Heart right ventricle (tissue), 16 donors: ENCODE measurements around the gene ACAP3. TPM values are rescaled to one million over a fixed set of nuclear protein-coding genes. Genes with fewer than 3 reads are reported as not detected.
A peak's percentile ranks its signal among the peaks of the same experiment; 100 is the strongest.

Experiments
- ATAC-seq, 8 donors: fragments of 200-7000 bp; cut with Tn5 transposase; one replicate each; pipeline ENCODE4 v1.9.1; 2020; ENCODE audit warnings: mild to moderate bottlenecking in 8 of 8, moderate library complexity in 8 of 8, moderate number of reproducible peaks in 1 of 8
- DNase-seq, 2 donors: peaks; one replicate each; pipeline ENCODE4 v3.0.0-alpha.2; 2020
- H3K27ac ChIP-seq, 10 donors: fragments of 200-600 bp; sonication (generic) in 2 of 10; one replicate each; pipeline versions ENCODE4 v1.5.0 to v1.8.0; 2020 to 2022; ENCODE audit warnings: mild to moderate bottlenecking in 3 of 10
- H3K27me3 ChIP-seq, 7 donors: fragments of 200-600 bp; one replicate each; pipeline ENCODE4 v1.8.0; 2021 to 2022; ENCODE audit warnings: mild to moderate bottlenecking in 2 of 7
- H3K36me3 ChIP-seq, 9 donors: fragments of 200-600 bp; sonication (generic) in 1 of 9; one replicate each; pipeline versions ENCODE4 v1.5.0 to v1.8.0; 2020 to 2022; ENCODE audit warnings: mild to moderate bottlenecking in 2 of 9
- H3K4me1 ChIP-seq, 9 donors: fragments of 200-600 bp; sonication (generic) in 1 of 9; one replicate each; pipeline versions ENCODE4 v1.5.0 to v1.8.0; 2020 to 2022; ENCODE audit warnings: mild to moderate bottlenecking in 4 of 9
- H3K4me3 ChIP-seq, 10 donors: fragments of 200-600 bp; sonication (generic) in 2 of 10; one replicate each; pipeline versions ENCODE4 v1.5.0 to v1.8.0; 2020 to 2022; ENCODE audit warnings: mild to moderate bottlenecking in 7 of 10, moderate library complexity in 2 of 10
- H3K9me3 ChIP-seq, 11 donors: fragments of 200-600 bp in 10 of 11; sonication (generic) in 2 of 11; one replicate each; pipeline versions ENCODE4 v1.5.0 to v1.8.0; 2013 to 2022; ENCODE audit warnings: mild to moderate bottlenecking in 2 of 11, control low read depth in 1 of 11, moderate library complexity in 1 of 11
- WGBS, 2 donors: extraction: QIAGEN DNeasy Blood & Tissue Kit; methylation state at CpG; one replicate each; pipeline ENCODE4 v1.1.7; 2013; ENCODE audit warnings: inconsistent platforms in 1 of 2; 5-methylcytosine and 5-hydroxymethylcytosine counted together
- intact Hi-C, 10 donors: fragments of 100-400 bp; cut with DNase I; formaldehyde crosslinking; loops; one replicate each; pipeline versions ENCODE4 v1.11.1 to v1.14.2; 2022
- polyA plus RNA-seq, 2 donors: library from polyadenylated mRNA; stranded (reverse); fragments of 200-250 nt; gene quantifications; one replicate each; pipeline ENCODE4 v1.2.3, GENCODE V29; 2013
- total RNA-seq, 10 donors: library from RNA; stranded (reverse); fragmentation: NEBNext Ultra II Directional in 3 of 10; extraction: Animal tissue kit (Norgen Biotek cat#: 25700) in 3 of 10; gene quantifications; one replicate each; pipeline versions ENCODE4 v1.2.1 to v1.2.4, GENCODE V29; 2021 to 2023
- TF ChIP-seq, protein P1 (sequence below), 9 donors: fragments of 200-600 bp; sonication (generic) in 2 of 9; IDR thresholded peaks; one replicate each; pipeline versions ENCODE4 v1.5.0 to v1.8.0; 2021 to 2022; ENCODE audit warnings: antibody characterized with exemption in 9 of 9, mild to moderate bottlenecking in 5 of 9, moderate library complexity in 1 of 9
- donor health status: Arrhythmogenic right ventricular cardiomyopathy.
- donor health status: ischemic (EF 13 %, LVEDD 7.1; RV severe dilation, severe dysfunction).
- donor health status: healthy with polysubstance abuse.
- donor health status: DM: no; HTN: yes; CAD: no.
- donor health status: DM: no; HTN: no; CAD: no.
- donor health status: ischemic (EF 25% LVEDD 6.9; RV normal size, moderate dysfunction).
- donor health status: ischemic (EF 25% LVEDD 5.7; RV mildly dilated, moderate dysfunction).
- donor health status: healthy.
- donor health status: DM: yes; HTN: yes; CAD: no.
- donor health status: Ischemic cardiomyopathy.
- donor health status: ischemic (EF 35%, LVEDD 5.7; RV mildly dilated, moderate dysfunction).
- donor health status: nonischemic (EF 11% LVEDD 7.7; RV severe dilation, severe dysfunction).
- donor health status: DM: yes; HTN: yes; CAD: no.
- donor health status: PGD.
- donor health status: ischemic (EF 29% LVEDD 5.4; RV normal size, mild dysfunction).
- donor health status: nonischemic (EF 23%, LVEDD 6.1; RV moderate dilation, normal function).

ACAP3 gene
- total and polyA plus RNA-seq, 12 donors: 22.2 to 152 (median 30.4) TPM

- Histone ChIP-seq H3K36me3 (peaks cover 0 to 19% (median 0%) of the 10 kb centered on the region in 9 donors), H3K27ac (peak overlapping the region in 3 of 10 donors; percentile 20 to 36 (median 34)), H3K9me3 (no peaks in the 10 kb centered on the region), H3K27me3 (peaks cover 0 to 84% (median 57%) of the 10 kb centered on the region in 7 donors), H3K4me1 (peaks cover 14 to 71% (median 50%) of the 10 kb centered on the region in 9 donors), H3K4me3 (peak overlapping the region in 8 of 10 donors; percentile 14 to 69 (median 40))
- peak in 1 of 8 donors; percentile 5 for ATAC-seq
- intact Hi-C loops: loop anchor here in 1 of 10 donors (5.0 kb wide), 1 partner anchor 238 kb away; the partner anchor contains the start of gene C1orf159
- 3 to 8% methylated on average over 44 to 52 of the region's 52 CpGs for WGBS, 2 donors
- peak; percentile 23 to 62 for DNase-seq
- TF ChIP-seq, protein P1, sequence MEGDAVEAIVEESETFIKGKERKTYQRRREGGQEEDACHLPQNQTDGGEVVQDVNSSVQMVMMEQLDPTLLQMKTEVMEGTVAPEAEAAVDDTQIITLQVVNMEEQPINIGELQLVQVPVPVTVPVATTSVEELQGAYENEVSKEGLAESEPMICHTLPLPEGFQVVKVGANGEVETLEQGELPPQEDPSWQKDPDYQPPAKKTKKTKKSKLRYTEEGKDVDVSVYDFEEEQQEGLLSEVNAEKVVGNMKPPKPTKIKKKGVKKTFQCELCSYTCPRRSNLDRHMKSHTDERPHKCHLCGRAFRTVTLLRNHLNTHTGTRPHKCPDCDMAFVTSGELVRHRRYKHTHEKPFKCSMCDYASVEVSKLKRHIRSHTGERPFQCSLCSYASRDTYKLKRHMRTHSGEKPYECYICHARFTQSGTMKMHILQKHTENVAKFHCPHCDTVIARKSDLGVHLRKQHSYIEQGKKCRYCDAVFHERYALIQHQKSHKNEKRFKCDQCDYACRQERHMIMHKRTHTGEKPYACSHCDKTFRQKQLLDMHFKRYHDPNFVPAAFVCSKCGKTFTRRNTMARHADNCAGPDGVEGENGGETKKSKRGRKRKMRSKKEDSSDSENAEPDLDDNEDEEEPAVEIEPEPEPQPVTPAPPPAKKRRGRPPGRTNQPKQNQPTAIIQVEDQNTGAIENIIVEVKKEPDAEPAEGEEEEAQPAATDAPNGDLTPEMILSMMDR (IDR thresholded peaks at IDR 0.05): no peak
These were observed 47.7 kb upstream of the ACAP3 start for GRCh38 chr1:1355416-1355815.

GRCh38 chr1:1354271-1355247 is 46.8 kb upstream of the ACAP3 start:
- DNase-seq: peak in 1 of 2 donors; percentile 20
- WGBS, 2 donors: 25 to 33% methylated on average over 102 to 116 of the region's 116 CpGs
- Histone ChIP-seq H3K9me3 (no peaks in the 10 kb centered on the region), H3K27ac (peak overlapping the region in 2 of 10 donors; percentile 20 to 75), H3K4me3 (peak overlapping the region in 6 of 10 donors; percentile 27 to 69 (median 42)), H3K36me3 (peaks cover 0 to 19% (median 0%) of the 10 kb centered on the region in 9 donors), H3K27me3 (peaks cover 0 to 75% (median 57%) of the 10 kb centered on the region in 7 donors), H3K4me1 (peaks cover 14 to 63% (median 46%) of the 10 kb centered on the region in 9 donors)
- TF ChIP-seq, protein P1 (IDR thresholded peaks at IDR 0.05): no peak
- intact Hi-C loops: loop anchor here in 1 of 10 donors (5.0 kb wide), 1 partner anchor 237 kb away; the partner anchor contains the start of gene C1orf159
- ATAC-seq: no peak

DNA sequence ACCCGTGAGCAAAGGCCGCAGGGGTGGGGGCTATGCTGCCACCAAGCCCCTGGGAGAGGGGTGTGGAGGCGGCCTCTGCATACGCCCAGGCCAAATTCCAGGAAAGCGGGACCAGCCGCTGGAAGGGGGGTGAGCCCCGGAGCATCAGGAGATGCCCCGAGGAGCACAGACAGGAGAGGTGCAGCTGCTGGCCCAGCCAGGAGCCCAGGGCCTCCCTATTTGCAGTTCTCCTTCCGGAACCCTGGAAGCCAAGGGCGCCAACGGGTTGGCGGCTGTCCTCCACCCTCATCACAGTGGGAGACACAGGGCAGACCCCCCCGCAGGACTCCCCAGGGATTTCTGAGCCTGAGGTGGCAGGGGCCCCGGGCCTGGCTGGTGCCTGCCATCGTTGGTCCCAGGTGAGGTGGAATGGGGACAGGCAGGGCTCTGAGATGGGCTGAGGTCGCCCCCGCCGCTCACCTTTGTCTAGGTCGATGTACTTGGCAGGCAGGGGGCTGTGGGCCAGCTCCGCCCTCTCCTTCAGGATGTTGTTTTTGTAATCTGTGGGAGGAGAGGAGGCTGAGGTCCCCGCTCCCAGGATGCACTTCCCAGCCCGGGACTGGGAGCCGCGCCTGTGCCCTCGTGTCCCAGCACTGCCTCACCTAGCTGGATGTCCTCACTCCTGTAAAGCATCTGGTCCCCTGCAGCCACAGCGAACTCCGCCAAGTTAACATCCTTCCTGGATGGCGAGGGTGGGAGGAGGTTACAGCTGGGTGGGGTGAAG is 45.8 kb upstream of the ACAP3 start:
- WGBS, 2 donors: 38 to 41% methylated on average over 28 of the region's 28 CpGs
- Histone ChIP-seq H3K27me3 (peaks cover 0 to 65% (median 53%) of the 10 kb centered on the region in 7 donors), H3K9me3 (no peaks in the 10 kb centered on the region), H3K4me3 (no peak overlapping the region), H3K36me3 (peaks cover 0 to 19% (median 0%) of the 10 kb centered on the region in 9 donors), H3K4me1 (peaks cover 14 to 57% (median 40%) of the 10 kb centered on the region in 9 donors), H3K27ac (peak overlapping the region in 4 of 10 donors; percentile 19 to 75 (median 24))
- ATAC-seq (no peak), DNase-seq (no peak)
- intact Hi-C loops: no loop called here
- TF ChIP-seq, protein P1 (IDR thresholded peaks at IDR 0.05): no peak
